ENCODE measurements around the gene FSD1.
A peak's percentile ranks its signal among the peaks of the same experiment; 100 is the strongest.
"Not testable (repeated sequence)": the region's sequence is repeated elsewhere in the genome, so short reads cannot be mapped to it uniquely, and the experiment has no call there.

Gene FSD1

DNA sequence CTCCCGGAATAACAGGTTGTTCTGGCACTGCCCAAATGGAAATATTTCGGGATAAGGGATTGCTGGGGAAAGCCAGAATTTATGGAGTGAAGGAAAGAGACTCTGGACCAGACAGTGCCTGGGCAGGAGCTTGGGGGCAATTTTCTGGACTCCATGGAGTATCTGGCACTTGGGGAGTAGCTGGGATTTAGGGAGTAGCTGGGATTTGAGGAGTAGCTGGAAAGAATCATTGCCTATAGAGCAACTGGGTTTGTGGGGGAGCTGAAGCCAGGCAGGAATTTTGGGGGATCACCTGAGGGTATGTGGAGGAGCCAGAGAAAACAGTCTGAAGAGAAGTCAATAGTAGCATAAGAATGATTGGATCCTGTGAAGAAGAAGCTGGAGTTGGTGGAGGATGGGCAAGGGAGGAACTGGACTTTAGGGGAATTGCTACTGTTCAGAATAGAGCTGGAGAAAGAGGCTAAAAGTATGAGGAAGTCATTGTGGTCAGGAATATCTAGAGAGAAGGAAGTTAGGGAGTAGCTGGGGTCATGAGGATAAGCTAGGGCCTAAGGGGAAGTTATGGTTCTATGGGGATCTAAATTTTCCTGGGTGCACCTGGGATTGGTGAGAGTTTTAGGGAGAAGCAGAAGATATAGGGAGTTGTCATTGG, 14.8 kb downstream of the FSD1 start:
- no peak for DNase-seq (ENCODE audit: low read depth)

DNA sequence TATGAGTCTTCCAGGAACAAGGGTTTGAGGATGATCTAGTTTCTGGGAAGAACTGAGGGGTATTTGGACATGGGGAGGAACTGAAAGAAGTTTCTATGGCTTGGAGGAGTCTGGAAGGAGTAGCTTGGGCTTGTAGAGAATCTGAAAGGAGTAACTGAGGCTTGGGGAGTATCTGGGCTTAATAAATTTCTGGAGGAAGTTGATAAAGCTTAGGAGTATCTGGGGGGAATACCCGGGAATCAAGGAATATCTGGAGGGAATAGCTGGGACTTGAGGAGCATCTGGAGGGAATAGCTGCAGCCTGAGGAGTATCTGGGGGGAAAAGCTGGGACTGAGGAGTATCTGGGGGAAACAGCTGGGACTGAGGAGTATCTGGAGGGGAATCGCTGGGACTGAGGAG, 16.0 kb downstream of the FSD1 start:
- no peak for DNase-seq (ENCODE audit: low read depth)

DNA sequence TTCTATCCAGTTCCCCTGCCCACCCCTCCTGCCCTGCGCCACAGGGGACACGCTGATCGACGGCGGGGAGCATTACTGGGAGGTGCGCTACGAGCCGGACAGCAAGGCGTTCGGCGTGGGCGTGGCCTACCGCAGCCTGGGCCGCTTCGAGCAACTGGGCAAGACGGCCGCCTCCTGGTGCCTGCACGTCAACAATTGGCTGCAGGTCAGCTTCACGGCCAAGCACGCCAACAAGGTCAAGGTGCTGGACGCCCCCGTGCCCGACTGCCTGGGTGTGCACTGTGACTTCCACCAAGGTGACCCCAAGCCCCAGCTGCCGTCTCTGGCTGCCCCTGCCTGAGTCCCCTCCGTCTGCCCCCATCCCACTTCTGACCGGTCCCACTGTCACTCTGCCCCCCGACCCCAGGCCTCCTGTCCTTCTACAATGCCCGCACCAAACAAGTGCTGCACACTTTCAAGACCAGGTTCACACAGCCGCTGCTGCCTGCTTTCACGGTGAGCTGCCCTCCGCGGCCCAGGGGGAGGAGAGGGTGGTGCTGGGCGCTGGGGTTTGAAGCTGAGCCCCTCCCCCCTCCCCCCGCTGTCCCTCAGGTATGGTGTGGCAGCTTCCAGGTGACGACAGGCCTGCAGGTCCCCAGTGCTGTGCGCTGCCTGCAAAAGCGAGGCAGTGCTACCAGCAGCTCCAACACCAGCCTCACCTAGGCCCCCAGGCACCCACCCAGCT, 18.7 kb downstream of the FSD1 start:
- no peak for DNase-seq (ENCODE audit: low read depth)

DNA sequence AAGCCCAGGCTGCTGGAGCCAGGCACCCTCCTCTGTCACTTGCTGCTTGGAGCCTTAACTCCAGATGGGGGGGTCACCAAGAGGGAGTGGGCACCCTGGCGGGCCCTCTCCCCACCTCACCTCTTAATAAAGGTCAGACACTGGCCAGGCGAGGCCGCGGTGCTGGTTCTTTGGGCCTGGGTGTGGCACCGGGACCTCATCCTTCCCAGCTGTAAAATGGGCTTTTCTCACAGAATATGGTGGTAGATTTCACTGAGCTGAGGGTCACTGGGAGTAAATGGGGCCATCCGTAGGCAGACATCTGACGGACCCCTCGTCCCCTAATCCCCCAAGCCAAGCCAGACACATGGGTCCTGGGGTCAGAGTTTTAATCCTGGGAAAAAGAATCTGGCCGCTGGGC, 19.3 kb downstream of the FSD1 start:
- no peak for DNase-seq (ENCODE audit: low read depth)

DNA sequence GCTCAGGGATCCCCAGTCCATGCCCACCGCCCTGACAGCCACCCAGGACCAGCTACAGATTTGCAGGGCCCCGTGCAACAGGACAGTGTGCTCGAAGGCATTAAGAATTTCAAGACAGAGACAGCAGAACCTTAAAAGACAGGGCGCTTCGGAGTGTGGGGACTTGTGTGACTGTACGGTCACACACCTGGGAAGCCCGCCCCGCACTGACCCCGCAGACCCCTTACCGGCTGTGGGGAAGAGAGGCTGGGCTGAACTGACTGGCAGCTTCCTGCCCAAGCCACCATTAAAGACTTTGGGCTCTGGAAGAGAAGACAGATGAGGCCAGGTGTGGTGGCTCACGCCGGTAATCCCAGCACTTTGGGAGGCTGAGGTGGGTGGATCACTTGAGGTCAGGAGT, 19.8 kb downstream of the FSD1 start:
- no peak for DNase-seq (ENCODE audit: low read depth)

DNA sequence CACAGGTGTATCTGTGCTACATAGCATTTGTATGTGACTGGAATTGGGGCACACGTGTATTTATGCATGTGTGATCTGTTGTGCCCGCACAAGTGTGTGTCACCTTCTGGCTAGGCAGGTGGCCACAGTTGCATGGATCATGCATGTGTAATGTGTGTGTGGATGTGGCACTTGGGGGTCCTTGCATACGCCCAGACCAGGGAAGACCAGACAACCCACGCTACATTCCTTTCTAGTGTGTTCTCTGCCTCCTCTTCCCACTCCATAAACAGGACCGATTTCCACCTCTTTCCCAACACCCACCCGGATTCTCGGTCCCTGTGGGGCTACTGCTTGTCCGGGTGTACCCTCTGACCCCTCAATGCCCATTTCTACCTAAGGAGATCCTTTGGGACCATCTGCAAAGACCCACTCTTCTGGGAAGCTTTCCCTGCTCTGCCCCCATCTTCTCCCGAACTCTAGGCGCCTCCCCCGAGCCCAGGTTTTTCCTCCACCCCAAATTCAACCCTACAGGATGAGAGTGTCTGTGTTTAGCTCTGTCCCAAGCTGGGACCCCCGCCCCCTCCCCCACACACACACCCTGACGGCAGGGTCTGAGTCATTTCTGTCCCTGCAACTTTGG, 21.9 kb downstream of the FSD1 start:
- no peak for DNase-seq (ENCODE audit: low read depth)

DNA sequence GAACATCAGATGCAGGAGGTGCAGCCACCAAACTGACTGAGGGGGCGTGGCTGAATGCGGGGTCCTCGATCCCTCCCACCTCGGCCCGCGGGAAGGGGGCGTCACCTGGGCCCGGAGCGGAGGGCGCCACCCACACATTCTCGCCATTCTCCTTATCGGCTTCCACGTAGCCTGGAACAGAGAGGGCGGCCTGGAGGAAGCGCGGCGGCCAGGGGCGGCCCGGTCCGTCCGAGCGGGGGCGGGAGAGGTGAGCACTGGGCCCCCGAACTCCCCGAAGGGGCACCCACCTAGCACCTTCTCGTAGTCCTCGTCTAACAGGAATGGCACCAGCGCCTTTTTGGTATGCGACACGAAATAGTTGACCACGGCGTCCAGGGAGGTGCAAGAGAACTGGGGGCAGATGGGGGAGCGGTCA, 22.4 kb downstream of the FSD1 start:
- DNase-seq (ENCODE audit: low read depth): no peak

DNA sequence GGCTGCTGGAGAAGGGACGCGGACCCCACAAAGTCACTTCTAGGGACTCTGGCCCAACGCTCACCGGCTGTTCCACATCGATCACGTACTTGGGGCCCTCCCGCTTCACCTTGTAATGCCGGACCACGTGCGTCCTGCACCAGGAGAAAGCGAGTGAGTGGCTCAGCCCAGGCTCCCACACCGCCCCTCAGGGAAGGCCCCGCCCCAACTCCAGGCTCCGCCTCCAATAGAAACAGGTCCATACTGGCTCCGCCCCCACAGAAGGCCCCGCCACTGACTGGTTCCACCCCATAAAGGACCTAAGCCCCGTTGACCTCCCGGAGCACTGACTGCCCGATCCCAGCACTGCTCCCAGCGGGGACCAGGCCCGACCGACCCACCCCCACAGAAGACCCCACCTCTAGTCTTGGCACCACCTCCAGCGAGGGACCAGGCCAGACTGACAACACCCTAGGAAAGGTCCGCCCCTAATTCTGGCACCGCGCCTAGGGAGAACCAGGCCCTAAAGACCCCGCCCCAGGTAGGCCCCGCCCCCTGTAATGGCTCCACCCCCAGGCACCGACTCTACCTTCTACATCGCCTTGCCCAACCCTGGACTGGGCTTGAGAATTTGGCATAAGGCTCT, 23.0 kb downstream of the FSD1 start:
- DNase-seq (ENCODE audit: low read depth): peak; percentile 53

DNA sequence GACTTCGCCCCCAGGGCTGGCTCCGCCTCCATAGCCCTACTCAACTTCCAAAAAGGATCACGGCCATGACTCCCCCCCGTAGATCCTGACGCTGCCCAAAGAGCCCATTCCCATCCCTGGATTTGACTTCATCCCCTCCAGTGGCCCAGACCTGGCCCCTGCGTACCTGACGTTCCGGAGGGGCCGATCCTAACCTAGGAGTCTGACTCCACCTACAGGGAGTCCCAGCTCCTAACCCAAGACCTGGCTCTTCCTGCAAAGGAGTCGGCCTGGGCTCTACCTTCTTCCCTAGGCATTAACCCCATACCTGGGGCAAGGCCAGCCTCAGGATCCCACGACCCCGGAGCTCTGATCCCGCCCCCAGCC, 23.5 kb downstream of the FSD1 start:
- DNase-seq (ENCODE audit: low read depth): no peak

DNA sequence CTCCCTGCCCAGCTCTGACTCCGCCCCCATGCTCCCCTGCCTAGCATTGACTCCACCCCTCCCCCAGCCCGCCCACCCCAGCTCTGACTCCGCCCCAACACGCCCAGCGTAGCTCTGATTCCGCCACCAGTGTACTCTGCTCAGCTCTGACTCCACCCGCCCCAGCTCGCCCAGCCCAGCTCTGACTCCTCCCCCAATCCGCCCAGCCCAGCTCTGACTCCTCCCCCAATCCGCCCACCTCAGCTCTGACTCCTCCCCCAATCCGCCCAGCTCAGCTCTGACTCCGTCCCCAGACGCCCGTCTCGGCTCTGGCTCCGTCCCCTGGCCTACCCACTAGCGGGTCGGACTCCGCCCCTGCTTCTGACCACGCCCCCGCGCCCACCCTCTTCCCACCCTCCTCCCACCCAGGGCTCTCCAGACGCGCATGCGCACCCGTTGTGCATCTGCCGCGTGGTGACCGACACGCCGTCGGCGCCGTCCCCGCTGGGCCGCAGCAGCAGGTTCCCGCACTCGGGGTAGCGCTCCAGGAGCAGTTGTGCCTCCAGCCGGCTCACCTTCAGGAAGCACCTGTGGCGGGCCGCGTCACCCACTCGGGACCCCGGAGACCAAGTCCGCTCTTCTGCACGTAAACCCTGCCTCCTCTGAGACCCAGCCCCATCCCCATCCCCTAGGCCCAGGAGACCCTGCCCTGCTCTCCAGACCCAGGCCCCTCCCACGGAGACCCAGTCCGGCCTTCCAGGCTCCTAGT, 24.0 kb downstream of the FSD1 start:
- DNase-seq (ENCODE audit: low read depth): peak; percentile 95

DNA sequence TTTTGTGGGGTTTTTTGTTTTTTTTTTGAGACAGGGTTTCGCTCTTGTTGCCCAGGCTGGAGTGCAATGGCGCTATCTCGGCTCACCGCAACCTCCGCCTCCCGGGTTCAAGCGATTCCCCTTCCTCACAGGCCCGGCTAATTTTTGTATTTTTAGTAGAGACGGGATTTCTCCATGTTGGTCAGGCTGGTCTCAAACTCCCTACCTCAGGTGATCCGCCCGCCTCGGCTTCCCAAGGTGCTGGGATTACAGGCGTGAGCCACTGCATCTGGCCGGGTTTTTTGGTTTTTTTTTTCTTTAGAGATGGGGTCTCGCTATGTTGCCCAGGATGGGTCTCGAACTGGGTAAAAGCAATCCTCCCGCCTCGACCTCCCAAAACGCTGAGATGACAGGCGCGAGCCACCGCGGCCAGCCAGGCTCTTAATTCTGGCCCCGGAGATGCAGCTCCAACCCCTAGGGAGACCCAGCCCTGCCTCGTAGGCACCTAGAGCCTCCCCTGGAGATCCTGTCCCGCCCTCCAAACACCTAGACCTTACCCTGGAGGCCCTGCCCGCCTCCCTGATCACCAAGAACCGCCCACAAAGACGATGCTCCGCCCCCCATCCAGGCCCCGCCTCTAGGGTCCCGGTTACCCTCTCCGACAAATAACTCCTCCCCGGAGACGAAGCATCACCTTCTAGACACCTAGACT, 24.7 kb downstream of the FSD1 start:
- not testable (repeated sequence) for DNase-seq (ENCODE audit: low read depth)

DNA sequence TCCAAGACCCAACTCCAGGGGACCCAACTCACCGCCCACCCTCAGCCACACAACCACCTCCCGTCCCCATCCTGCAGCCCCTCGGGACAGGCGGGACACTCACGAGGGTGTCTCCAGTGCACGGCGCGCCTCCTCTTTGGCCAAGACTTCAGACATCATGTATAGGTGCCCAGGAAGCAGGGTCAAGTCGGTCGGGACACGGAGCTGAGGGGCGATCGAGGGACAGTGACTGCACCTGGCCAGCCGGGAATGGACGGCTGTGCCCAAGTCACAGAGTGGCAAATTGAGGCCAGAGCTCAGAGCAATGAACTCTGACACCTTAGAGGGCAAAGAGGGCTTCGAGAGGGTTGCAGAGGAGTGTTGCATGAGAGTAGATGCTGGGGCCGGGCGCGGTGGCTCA, 25.5 kb downstream of the FSD1 start:
- no peak for DNase-seq (ENCODE audit: low read depth)

DNA sequence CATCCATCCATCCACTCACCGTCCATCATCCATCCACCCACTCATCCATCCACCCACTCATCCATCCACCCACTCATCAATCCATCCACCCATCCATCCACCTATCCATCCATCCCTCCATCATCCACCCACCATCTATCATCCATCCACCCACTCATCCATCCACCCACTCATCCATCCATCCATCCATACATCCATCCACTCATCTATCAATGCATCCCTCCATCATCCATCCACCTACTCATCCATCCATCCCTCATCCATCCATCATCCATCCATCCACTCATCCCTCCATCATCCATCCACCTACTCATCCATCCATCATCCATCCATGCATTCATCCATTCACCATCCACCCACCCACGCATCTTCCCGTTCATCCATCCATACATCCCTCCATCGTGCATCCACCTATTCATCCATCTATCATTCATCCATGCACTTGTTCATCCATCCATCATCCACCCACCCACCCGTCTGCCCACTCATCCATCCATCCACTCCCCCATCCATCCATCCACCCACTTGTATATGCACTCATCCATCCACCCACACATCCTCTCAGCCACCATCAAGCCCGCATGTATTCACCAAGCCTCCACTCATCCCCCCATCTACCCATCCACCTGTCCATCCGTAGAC, 30.7 kb downstream of the FSD1 start:
- no peak for DNase-seq (ENCODE audit: low read depth)

DNA sequence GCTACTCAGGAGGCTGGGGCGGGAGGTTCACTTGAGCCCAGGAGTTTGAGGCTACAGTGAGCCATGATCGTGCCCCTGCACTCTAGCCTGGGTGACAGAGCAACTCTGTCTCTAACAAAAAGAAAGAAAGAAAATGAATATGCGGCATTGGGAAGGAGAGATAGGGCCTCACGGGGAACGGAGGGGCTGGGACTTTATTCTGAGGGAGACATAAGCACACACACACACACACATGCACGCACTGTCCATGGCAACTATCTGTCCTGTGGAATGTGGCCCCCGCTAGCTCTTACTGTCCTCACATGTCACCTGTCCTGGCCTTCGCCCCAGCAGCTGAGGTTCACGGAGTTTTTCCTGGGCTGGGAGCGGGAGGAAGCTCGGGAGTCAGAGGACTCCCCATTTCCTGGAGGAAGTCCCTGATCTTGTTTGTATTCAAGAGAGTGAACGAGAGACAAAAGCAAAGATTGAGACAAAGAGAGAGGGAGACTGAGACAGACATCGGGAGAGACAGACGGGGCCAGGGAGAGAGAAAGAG, 33.6 kb downstream of the FSD1 start:
- no peak for DNase-seq (ENCODE audit: low read depth)

DNA sequence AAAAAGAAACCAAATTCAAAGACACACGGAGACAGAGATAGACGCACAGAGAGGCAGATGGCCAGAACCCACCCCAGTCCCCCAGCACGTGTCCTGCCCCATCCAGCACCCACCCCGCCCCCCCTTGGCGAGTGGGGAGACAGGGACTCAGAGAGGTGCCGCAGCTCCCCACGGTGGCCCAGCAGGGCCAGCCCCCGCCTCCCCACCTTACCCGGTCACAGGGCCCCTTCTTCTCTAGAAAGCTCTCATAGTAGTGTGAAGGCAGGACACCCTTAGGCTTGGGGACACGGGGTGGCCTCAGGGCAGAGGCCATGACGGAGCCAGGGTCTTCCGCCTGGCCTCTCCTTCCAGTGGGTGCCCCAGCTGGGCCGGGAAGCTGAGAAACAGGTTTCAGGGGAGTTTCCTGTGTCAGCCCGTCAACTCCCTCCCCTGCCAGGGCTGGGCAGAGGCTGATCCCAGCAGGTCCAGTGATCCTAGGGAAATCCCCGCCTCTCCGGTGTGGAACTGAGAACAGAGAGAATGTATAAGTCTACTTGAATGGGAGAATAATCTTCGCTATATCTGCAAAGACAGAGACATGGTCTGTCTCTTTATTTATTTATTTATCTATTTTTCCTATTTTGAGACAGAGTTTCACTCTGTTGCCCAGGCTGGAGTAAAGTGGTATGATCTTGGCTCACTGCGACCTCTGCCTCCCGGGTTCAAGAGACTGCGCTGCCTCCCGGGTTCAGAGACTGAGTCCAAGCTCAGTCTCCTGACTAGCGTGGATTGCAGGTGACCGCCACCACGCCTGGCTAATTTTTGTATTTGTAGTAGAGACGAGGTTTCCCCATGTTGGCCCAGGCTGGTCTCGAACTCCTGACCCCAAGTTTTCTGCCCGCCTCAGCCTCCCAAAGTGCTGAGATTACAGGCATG, 34.3 kb downstream of the FSD1 start, which contains the start of gene STAP2:
STAP2 (minus strand) TSS at position 387 of the 915 bp plus-strand sequence; CDS start at position 313, 74 bp downstream.
- no peak for DNase-seq (ENCODE audit: low read depth)

DNA sequence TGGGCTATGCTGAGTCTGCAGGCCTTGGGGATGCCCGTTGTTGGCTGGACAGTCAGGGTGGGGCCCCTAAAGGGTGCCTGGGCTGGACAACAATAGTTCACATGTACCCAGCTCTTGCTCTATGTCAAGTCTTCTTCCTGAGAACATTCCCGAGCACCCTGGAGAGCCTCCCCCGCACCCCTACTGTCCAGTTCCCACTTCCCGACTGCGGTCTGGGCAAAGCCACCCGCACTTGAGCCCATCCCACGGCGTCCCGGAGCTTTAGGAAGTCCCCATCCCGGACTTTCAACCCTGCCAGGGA, 37.9 kb downstream of the FSD1 start:
- no peak for DNase-seq (ENCODE audit: low read depth)

DNA sequence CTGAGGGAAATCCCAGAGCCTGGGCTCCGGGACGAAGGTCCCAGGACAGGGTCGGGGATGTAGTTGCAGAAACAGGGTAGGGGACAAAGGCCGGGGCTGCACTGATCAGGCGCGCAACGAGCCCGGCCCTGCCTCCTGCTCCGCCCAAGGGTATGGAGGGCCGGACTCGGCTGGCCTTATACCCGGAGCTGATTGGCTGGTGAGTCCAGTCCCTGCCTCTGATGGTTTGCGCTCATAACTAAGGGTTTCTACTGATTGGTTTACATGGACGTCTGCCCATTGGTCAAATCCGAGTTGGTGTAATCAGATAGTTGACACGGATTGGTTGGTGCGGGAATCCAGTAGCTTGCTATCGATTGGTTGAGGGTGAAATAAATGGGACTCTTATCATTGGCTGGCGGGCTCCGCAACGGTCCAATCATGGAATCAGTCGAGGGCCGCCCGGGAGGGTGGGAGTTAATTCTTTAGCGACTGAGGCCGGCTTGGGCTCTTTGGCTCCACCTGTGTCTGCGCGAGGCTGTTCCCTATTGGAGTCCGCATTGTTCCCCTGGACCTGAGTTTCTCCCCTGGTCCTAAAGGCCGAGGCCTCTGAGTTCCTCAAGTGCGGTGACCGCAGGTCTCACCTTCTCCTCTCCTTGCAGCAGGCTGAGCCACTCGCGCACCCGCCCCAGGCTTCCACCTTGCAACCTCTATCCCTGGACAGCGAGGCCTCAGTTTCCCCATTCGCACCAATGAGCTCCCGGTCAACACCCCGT, 38.4 kb downstream of the FSD1 start:
- DNase-seq (ENCODE audit: low read depth): peak; percentile 81

DNA sequence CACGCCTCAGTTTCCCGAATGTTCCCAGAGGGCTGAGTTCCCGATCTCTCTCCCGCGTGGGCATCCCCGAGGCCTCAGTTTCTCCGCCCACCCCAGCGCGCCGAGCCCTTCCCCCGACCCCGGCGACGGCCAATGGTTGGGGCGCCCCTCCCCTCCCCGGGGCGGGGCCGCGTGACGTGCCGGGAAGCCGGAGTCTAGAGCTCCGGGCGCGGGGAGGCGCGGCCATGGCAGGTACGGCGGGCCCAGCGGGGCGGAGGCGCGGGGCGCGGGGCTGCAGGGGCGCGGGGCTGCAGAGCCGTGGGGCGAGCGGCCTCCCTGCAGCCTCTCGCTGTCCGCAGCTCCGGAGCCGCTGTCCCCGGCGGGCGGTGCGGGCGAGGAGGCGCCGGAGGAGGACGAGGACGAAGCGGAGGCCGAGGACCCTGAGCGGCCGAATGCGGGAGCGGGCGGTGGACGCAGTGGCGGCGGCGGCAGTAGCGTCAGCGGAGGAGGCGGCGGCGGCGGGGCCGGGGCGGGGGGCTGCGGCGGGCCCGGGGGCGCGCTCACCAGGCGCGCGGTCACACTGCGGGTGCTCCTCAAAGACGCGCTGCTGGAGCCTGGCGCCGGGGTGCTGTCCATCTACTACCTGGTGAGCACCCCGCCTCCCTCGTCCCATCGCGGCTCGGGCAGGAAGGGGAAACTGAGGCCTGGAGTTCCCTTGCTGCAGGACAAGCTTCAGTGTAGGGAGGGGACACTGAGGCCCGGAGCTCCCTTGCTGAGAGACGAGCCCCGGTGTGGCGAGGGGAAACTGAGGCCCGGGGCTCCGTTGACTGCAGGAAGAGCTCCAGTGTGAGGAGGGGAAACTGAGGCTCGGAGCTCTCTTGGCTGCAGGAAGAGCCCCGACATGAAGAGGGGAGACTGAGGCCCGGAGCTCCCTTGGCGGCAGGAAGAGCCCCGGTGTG, 39.2 kb downstream of the FSD1 start, which contains the start of gene MPND:
MPND (plus strand) TSS at position 193 of the 938 bp plus-strand sequence; CDS start at position 225, 32 bp downstream.
- peak; percentile 85 for DNase-seq (ENCODE audit: low read depth)

Measured in stimulated activated CD8-positive, alpha-beta memory T cell treated with anti-CD3 and anti-CD28 coated beads, Interleukin-12 subunit alpha, Interleukin-12 subunit beta, amount 100 ng/mL, for 1 hour (primary cell).